Stimulated activated CD4-positive, alpha-beta T cell treated with anti-CD3 and anti-CD28 coated beads, TNF-alpha, amount 100 ng/mL, for 1 hour (primary cell): ENCODE results near the gene MFRP.

Experiments used
- DNase-seq, 3 donors: peaks; one replicate each; pipeline ENCODE4 v3.0.0-alpha.2; 2020; ENCODE audit warnings: low read depth in 3 of 3, low spot score in 1 of 3

Gene MFRP

GRCh38 chr11:119319136-119319699, 27.3 kb downstream of the MFRP start:
- DNase-seq: no peak

GRCh38 chr11:119318240-119319135, 28.0 kb downstream of the MFRP start:
- DNase-seq: no peak

GRCh38 chr11:119317592-119318239, 28.8 kb downstream of the MFRP start:
- no peak for DNase-seq

- no peak for DNase-seq
These were observed 29.5 kb downstream of the MFRP start, which contains the start of gene MCAM for GRCh38 chr11:119316729-119317591. MCAM (minus strand) TSS chr11:119317130; CDS start chr11:119317101, 29 bp downstream.

- no peak for DNase-seq
These were observed 30.3 kb downstream of the MFRP start for GRCh38 chr11:119316016-119316728.

- DNase-seq: no peak
These were observed 31.1 kb downstream of the MFRP start for GRCh38 chr11:119315131-119316015.

GRCh38 chr11:119314726-119315125, 31.8 kb downstream of the MFRP start:
- no peak for DNase-seq

GRCh38 chr11:119310682-119311052, 35.8 kb downstream of the MFRP start:
- DNase-seq: no peak

GRCh38 chr11:119309953-119310681, 36.4 kb downstream of the MFRP start:
- DNase-seq: no peak

- no peak for DNase-seq
These were observed 37.1 kb downstream of the MFRP start for GRCh38 chr11:119309411-119309810.

GRCh38 chr11:119307974-119308373, 38.5 kb downstream of the MFRP start:
- no peak for DNase-seq

GRCh38 chr11:119307219-119307618, 39.3 kb downstream of the MFRP start:
- DNase-seq: no peak

- no peak for DNase-seq
These were observed 40.1 kb downstream of the MFRP start for GRCh38 chr11:119306373-119306890.

- DNase-seq: no peak
These were observed 40.7 kb downstream of the MFRP start for GRCh38 chr11:119305556-119306372.

GRCh38 chr11:119303227-119303718, 43.2 kb downstream of the MFRP start:
- DNase-seq: no peak

GRCh38 chr11:119300198-119300964, 46.1 kb downstream of the MFRP start:
- DNase-seq: no peak

GRCh38 chr11:119299416-119299815, 47.1 kb downstream of the MFRP start:
- no peak for DNase-seq
